DND-41 (cell line): ENCODE results near the gene EVC2.

Experiments used
- ATAC-seq: fragments of 200-7000 bp; cut with Tn5 transposase; 3 replicates; pipeline ENCODE4 v1.9.1; 2021; ENCODE audit warnings: low read depth; ENCODE audit not compliant: insufficient read depth
- DNase-seq: peaks from one replicate; pipeline ENCODE4 v3.0.0-alpha.2; 2020
- H2AFZ ChIP-seq: 2 replicates; pipeline ENCODE4 v1.6.0; 2012; ENCODE audit warnings: low read depth, low read length
- H3K27ac ChIP-seq: 2 replicates; pipeline ENCODE4 v1.5.1; 2012; ENCODE audit warnings: low read length, inconsistent platforms
- H3K27me3 ChIP-seq: fragments of 200-600 bp; sonication (generic); 2 replicates; pipeline ENCODE4 v1.6.0; 2012; ENCODE audit warnings: low read length, mild to moderate bottlenecking, inconsistent platforms; ENCODE audit not compliant: insufficient read depth, poor library complexity
- H3K36me3 ChIP-seq: 2 replicates; pipeline ENCODE4 v1.5.1; 2012; ENCODE audit warnings: low read length, inconsistent platforms; ENCODE audit not compliant: insufficient read depth
- H3K4me1 ChIP-seq: 2 replicates; pipeline ENCODE4 v1.5.1; 2012; ENCODE audit warnings: mild to moderate bottlenecking, low read length; ENCODE audit not compliant: insufficient read depth
- H3K4me2 ChIP-seq: 2 replicates; pipeline ENCODE4 v1.6.0; 2012; ENCODE audit warnings: mild to moderate bottlenecking, moderate library complexity, low read length, inconsistent platforms; ENCODE audit not compliant: insufficient read depth
- H3K4me3 ChIP-seq, 2 experiments: fragments of 200-600 bp in 1 of 2; shearing (Covaris generic) in 1 of 2; 2 replicates each; pipeline ENCODE4 v1.5.1; 2012 to 2016; ENCODE audit warnings: inconsistent platforms in 2 of 2, low read length in 2 of 2, mild to moderate bottlenecking in 2 of 2, low read depth in 1 of 2, moderate library complexity in 1 of 2
- H3K79me2 ChIP-seq: 2 replicates; pipeline ENCODE4 v1.6.0; 2012; ENCODE audit warnings: low read length, inconsistent platforms; ENCODE audit not compliant: insufficient read depth
- H3K9ac ChIP-seq: 2 replicates; pipeline ENCODE4 v1.6.0; 2012; ENCODE audit warnings: low read depth, mild to moderate bottlenecking, inconsistent platforms, low read length, moderate library complexity
- H3K9me3 ChIP-seq: 2 replicates; pipeline ENCODE4 v1.5.1; 2012; ENCODE audit warnings: low read length, moderate library complexity, mild to moderate bottlenecking, inconsistent platforms; ENCODE audit not compliant: insufficient read depth, severe bottlenecking
- H4K20me1 ChIP-seq: 2 replicates; pipeline ENCODE4 v1.6.0; 2012; ENCODE audit warnings: low read length; ENCODE audit not compliant: insufficient read depth
- EZH2 ChIP-seq: IDR thresholded peaks from 3 replicates; pipeline ENCODE4 v1.6.1; 2012; ENCODE audit warnings: borderline replicate concordance, low read depth, mild to moderate bottlenecking, moderate library complexity, low read length, inconsistent platforms; ENCODE audit not compliant: severe bottlenecking
- TF ChIP-seq, protein P1 (sequence below): IDR thresholded peaks from 2 replicates; pipeline ENCODE4 v1.5.1; 2012; ENCODE audit warnings: borderline replicate concordance, low read length, moderate library complexity, mild to moderate bottlenecking; ENCODE audit not compliant: poor library complexity, severe bottlenecking; ENCODE audit errors: extremely low read depth

Gene EVC2

DNA sequence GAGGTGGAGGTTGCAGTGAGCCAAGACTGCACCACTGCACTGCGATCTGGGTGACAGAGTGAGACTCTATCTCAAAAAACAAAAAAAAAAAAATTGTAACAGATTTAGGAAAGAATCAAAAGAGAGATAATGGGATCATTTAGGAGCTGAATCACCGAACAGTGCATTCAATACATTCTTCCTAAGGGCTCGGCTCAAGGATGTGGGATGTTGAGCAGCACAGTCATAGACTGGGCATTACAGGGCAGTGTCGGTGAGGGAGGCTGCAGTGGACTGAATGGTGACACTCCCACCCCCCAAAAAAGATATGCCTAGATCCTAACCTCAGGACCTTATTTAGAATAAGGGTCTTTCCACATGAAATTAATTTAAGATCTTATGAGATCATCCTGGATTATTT lies 70.0 kb downstream of the EVC2 start:
- TF ChIP-seq, protein P1, sequence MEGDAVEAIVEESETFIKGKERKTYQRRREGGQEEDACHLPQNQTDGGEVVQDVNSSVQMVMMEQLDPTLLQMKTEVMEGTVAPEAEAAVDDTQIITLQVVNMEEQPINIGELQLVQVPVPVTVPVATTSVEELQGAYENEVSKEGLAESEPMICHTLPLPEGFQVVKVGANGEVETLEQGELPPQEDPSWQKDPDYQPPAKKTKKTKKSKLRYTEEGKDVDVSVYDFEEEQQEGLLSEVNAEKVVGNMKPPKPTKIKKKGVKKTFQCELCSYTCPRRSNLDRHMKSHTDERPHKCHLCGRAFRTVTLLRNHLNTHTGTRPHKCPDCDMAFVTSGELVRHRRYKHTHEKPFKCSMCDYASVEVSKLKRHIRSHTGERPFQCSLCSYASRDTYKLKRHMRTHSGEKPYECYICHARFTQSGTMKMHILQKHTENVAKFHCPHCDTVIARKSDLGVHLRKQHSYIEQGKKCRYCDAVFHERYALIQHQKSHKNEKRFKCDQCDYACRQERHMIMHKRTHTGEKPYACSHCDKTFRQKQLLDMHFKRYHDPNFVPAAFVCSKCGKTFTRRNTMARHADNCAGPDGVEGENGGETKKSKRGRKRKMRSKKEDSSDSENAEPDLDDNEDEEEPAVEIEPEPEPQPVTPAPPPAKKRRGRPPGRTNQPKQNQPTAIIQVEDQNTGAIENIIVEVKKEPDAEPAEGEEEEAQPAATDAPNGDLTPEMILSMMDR = no peak
- TF ChIP-seq EZH2 = no peak
- DNase-seq = no peak

DNA sequence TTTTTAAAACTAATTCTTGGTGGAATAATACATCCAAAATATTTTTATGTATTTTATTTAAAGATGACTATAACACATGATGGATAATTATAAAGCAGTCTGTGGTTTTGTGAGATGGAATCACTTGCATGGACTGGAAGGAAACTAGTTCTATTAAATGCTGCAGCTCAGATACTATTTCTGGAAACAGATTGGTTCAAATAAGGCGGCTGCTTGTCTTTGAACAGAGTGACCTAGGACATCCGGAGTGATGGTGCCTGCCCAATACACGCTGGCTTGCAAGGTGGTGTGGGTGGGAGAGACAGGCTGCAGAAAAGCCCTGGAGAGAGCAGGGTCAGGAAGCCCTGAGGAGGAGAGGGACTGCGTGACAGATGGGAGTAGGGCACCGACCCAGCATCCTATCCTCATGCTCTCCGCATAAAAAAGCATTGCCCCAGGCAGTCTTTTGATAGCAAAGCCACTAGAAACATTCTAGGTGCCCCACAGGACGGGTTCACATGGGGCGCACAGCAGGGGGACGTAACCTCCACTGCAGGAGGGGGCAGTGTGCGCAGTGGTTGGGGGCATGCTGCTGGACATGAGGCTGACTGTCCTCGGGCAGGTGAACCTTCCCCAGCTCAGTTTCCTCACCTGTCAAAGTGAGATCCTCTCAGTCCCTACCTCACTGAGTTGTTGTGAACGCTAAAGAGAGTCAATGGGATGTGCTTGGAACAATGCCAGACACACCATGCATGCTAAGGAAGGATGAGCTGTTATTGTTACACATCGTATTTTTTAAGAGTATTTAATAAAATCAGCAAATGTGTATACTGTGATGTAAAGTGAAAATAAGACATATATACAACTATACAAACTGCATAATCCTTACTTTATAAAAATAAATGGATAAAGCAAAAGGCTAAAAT lies 71.3 kb downstream of the EVC2 start:
- no peak overlapping the region for H3K9ac ChIP-seq

More for the DNA sequence above, 70.0 kb downstream of the EVC2 start:
- Histone ChIP-seq H3K4me2 (no peak overlapping the region), H3K4me1 (no peaks in the 10 kb centered on the region), H3K9ac (no peak overlapping the region), H4K20me1 (no peaks in the 10 kb centered on the region), H3K79me2 (no peaks in the 10 kb centered on the region), H3K4me3 (no peak overlapping the region), H3K27ac (no peak overlapping the region), H2AFZ (no peak overlapping the region), H3K27me3 (no peaks in the 10 kb centered on the region), H3K9me3 (no peaks in the 10 kb centered on the region), H3K36me3 (no peaks in the 10 kb centered on the region)
- ATAC-seq = no peak

DNA sequence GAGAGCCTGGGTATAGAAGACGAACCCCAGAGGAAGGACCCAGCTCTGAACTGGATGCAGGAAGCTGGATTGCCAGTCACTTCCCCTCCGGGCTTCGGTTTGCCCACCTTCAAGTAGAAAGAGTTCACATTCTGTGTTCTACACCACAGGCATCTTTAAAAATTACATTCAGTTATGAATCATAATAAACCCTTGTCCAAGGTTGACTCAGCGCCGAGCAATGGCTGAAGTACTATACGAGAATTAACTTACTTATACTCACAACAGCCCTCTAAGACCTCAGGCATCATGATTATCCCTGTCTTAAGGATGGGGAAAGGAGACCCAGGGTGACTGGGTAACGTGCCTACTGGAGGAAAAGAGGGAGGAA lies 72.5 kb downstream of the EVC2 start:
- Histone ChIP-seq H3K4me1 (no peaks in the 10 kb centered on the region), H3K4me3 (no peak overlapping the region), H3K4me2 (no peak overlapping the region), H3K36me3 (no peaks in the 10 kb centered on the region), H3K9ac (no peak overlapping the region), H3K79me2 (no peaks in the 10 kb centered on the region), H3K9me3 (no peaks in the 10 kb centered on the region), H3K27ac (no peak overlapping the region), H4K20me1 (no peaks in the 10 kb centered on the region), H2AFZ (no peak overlapping the region), H3K27me3 (no peaks in the 10 kb centered on the region)
- TF ChIP-seq EZH2 = no peak
- TF ChIP-seq, protein P1 = no peak
- DNase-seq = no peak
- no peak for ATAC-seq

More for the DNA sequence above, 71.3 kb downstream of the EVC2 start:
- Histone ChIP-seq H2AFZ (no peak overlapping the region), H4K20me1 (no peaks in the 10 kb centered on the region), H3K27me3 (no peaks in the 10 kb centered on the region), H3K36me3 (no peaks in the 10 kb centered on the region), H3K27ac (no peak overlapping the region), H3K9me3 (no peaks in the 10 kb centered on the region), H3K79me2 (no peaks in the 10 kb centered on the region), H3K4me3 (no peak overlapping the region), H3K4me1 (no peaks in the 10 kb centered on the region), H3K4me2 (no peak overlapping the region)
- TF ChIP-seq EZH2 = no peak
- TF ChIP-seq, protein P1 = no peak
- ATAC-seq = no peak
- DNase-seq = no peak
